WTC11 (cell line): ENCODE data around the gene PROB1.

ENCODE experiments used
- ATF1 ChIP-seq: sonication (generic); formaldehyde crosslinking; IDR thresholded peaks from 2 replicates; pipeline ENCODE4 v1.8.1; 2023; ENCODE audit warnings: mild to moderate bottlenecking, moderate library complexity, missing genetic modification reagents
- CTCF ChIP-seq: fragments of 200-600 bp; IDR thresholded peaks from 2 replicates; pipeline ENCODE4 v1.8.0; 2022; ENCODE audit warnings: antibody characterized with exemption
- E2F5 ChIP-seq: sonication (generic); formaldehyde crosslinking; IDR thresholded peaks from 2 replicates; pipeline ENCODE4 v1.8.1; 2022; ENCODE audit warnings: mild to moderate bottlenecking, moderate library complexity, missing genetic modification reagents
- NFYB ChIP-seq: sonication (generic); formaldehyde crosslinking; conservative IDR thresholded peaks from 2 replicates; pipeline ENCODE4 v1.8.0; 2022; ENCODE audit warnings: low read depth, missing genetic modification reagents
- PREB ChIP-seq: sonication (generic); formaldehyde crosslinking; IDR thresholded peaks from 2 replicates; pipeline ENCODE4 v1.8.1; 2022; ENCODE audit warnings: mild to moderate bottlenecking, missing genetic modification reagents, moderate library complexity, borderline replicate concordance
- SP1 ChIP-seq: sonication (generic); formaldehyde crosslinking; conservative IDR thresholded peaks from 2 replicates; pipeline ENCODE4 v1.8.1; 2022; ENCODE audit warnings: missing genetic modification reagents
- TEAD4 ChIP-seq: sonication (generic); formaldehyde crosslinking; IDR thresholded peaks from 2 replicates; pipeline ENCODE4 v1.8.0; 2022; ENCODE audit warnings: mild to moderate bottlenecking, missing genetic modification reagents
- USF2 ChIP-seq: sonication (generic); formaldehyde crosslinking; IDR thresholded peaks from 2 replicates; pipeline ENCODE4 v1.8.1; 2023; ENCODE audit warnings: mild to moderate bottlenecking, missing genetic modification reagents, moderate library complexity
- ZNF219 ChIP-seq: sonication (generic); formaldehyde crosslinking; IDR thresholded peaks from 2 replicates; pipeline ENCODE4 v1.8.0; 2023; ENCODE audit warnings: missing genetic modification reagents, mild to moderate bottlenecking, borderline replicate concordance
- TF ChIP-seq, protein P1 (sequence below): sonication (generic); formaldehyde crosslinking; IDR thresholded peaks from 2 replicates; pipeline ENCODE4 v1.8.0; 2022; ENCODE audit warnings: mild to moderate bottlenecking, missing genetic modification reagents

DNA sequence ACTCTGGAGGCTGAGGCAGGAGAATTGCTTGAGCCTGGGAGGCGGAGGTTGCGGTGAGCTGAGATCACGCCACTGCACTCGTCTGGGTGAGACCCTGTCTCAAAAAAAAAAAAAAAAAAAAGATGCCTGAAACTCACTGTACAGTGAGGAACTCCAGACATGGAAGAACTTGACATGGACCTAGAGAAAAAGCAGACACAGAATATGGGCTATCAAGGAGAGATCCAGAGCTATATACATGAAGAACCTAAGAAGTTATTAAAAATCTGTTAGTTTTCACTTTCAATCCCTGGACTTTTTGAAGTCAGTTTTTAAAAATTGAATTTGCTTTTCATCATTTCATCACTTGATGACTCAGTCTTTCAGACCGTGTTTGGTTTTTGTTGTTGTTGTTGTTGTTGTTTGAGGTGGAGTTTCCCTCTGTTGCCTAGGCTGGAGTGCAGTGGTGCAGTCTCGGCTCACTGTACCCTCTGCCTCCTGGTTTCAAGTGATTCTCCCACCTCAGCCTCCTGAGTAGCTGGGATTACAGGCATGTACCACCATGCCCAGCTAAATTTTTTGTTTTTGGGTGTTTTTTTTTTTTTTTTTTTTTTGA, 33.0 kb downstream of the PROB1 start:
- TF ChIP-seq CTCF (no peak), ATF1 (no peak), SP1 (CRISPR knock-in tag) (no peak), PREB (CRISPR knock-in tag) (no peak), NFYB (CRISPR knock-in tag) (no peak), USF2 (CRISPR knock-in tag) (no peak), E2F5 (CRISPR knock-in tag) (no peak), ZNF219 (CRISPR knock-in tag) (no peak), TEAD4 (CRISPR knock-in tag) (no peak)
- TF ChIP-seq, protein P1, sequence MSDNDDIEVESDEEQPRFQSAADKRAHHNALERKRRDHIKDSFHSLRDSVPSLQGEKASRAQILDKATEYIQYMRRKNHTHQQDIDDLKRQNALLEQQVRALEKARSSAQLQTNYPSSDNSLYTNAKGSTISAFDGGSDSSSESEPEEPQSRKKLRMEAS (CRISPR knock-in tag): no peak
